OCI-LY1 (cell line): Measurements from ENCODE around the gene NLRP9.

Experiments used
- H2AFZ ChIP-seq: fragments of 200-600 bp; sonication (generic), shearing (Covaris generic); 2 replicates; pipeline ENCODE4 v1.6.0; 2014; ENCODE audit warnings: antibody characterized with exemption, mild to moderate bottlenecking, low read length
- H3F3A ChIP-seq: fragments of 200-600 bp; sonication (generic), shearing (Covaris generic); 2 replicates; pipeline ENCODE4 v1.6.0; 2014; ENCODE audit warnings: mild to moderate bottlenecking, antibody characterized with exemption, low read length, moderate library complexity; ENCODE audit not compliant: insufficient read depth
- H3K27ac ChIP-seq: fragments of 200-600 bp; sonication (generic); 2 replicates; pipeline ENCODE4 v1.5.1; 2014; ENCODE audit warnings: low read length, mixed run types, mild to moderate bottlenecking, low read depth; ENCODE audit not compliant: poor library complexity, severe bottlenecking
- H3K27me3 ChIP-seq: fragments of 200-600 bp; sonication (generic); 2 replicates; pipeline ENCODE4 v1.6.0; 2014; ENCODE audit warnings: antibody characterized with exemption, mild to moderate bottlenecking, low read length, moderate library complexity; ENCODE audit not compliant: insufficient read depth
- H3K36me3 ChIP-seq: fragments of 200-600 bp; sonication (generic); 2 replicates; pipeline ENCODE4 v1.6.1; 2014; ENCODE audit warnings: mild to moderate bottlenecking, antibody characterized with exemption, low read length, moderate library complexity, mixed read lengths; ENCODE audit not compliant: insufficient read depth
- H3K4me1 ChIP-seq: fragments of 200-600 bp; sonication (generic); 2 replicates; pipeline ENCODE4 v1.5.1; 2014; ENCODE audit warnings: mild to moderate bottlenecking, low read length, moderate library complexity; ENCODE audit not compliant: insufficient read depth, severe bottlenecking
- H3K4me2 ChIP-seq: fragments of 200-600 bp; sonication (generic), shearing (Covaris generic); 2 replicates; pipeline ENCODE4 v1.6.1; 2014; ENCODE audit warnings: low read length
- H3K4me3 ChIP-seq: fragments of 200-600 bp; sonication (generic); 2 replicates; pipeline ENCODE4 v1.5.1; 2014; ENCODE audit warnings: low read length, low read depth, mild to moderate bottlenecking, mixed read lengths; ENCODE audit not compliant: poor library complexity, severe bottlenecking
- H3K79me2 ChIP-seq: fragments of 200-600 bp; shearing (Covaris generic); 2 replicates; pipeline ENCODE4 v1.6.1; 2016; ENCODE audit warnings: mixed run types, low read length, mixed read lengths; ENCODE audit not compliant: insufficient read depth
- H3K9ac ChIP-seq: fragments of 200-600 bp; sonication (generic), shearing (Covaris generic); 2 replicates; pipeline ENCODE4 v1.6.1; 2014; ENCODE audit warnings: mild to moderate bottlenecking, low read length, mixed read lengths
- H3K9me2 ChIP-seq: fragments of 200-600 bp; sonication (generic), shearing (Covaris generic); 2 replicates; pipeline ENCODE4 v1.6.1; 2014; ENCODE audit warnings: low read depth, mild to moderate bottlenecking, low read length, mixed read lengths
- H3K9me3 ChIP-seq: fragments of 200-600 bp; shearing (Covaris generic); 2 replicates; pipeline ENCODE4 v1.6.1; 2014; ENCODE audit warnings: low read length, mixed read lengths
- H4K20me1 ChIP-seq: fragments of 200-600 bp; sonication (generic), shearing (Covaris generic); 2 replicates; pipeline ENCODE4 v1.6.0; 2016; ENCODE audit warnings: mild to moderate bottlenecking, low read length; ENCODE audit not compliant: insufficient read depth
- EZH2 ChIP-seq: fragments of 200-600 bp; sonication (generic), shearing (Covaris generic); IDR thresholded peaks from 2 replicates; pipeline ENCODE4 v1.8.0; 2017; ENCODE audit warnings: borderline replicate concordance, mixed run types, mild to moderate bottlenecking, antibody characterized with exemption, low read length, moderate library complexity, mixed read lengths
- TF ChIP-seq, protein P1 (sequence below): fragments of 200-600 bp; sonication (generic), shearing (Covaris generic); IDR thresholded peaks from 2 replicates; pipeline ENCODE4 v1.5.1; 2017; ENCODE audit warnings: mild to moderate bottlenecking, antibody characterized with exemption, low read length, moderate library complexity, mixed read lengths

Gene NLRP9

DNA sequence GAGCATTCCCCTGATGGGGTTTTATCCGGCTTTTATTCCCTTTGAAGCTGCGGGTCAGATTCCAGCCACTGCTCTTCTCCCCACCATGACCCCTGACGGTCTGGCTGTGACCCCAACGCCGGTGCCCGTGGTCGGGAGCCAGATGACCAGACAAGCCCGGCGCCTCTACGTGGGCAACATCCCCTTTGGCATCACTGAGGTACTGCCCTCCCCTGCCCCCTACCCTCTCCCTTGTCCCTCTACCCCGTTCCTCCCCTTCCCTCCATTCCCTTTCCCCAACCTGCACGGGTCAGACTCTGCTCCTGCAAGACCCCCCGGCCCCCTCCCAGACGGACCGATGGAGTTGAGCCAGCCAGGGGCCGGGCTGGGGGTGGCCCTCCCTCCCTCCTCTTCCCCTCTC, 77.2 kb downstream of the NLRP9 start:
- H3K79me2 ChIP-seq, result peaks cover 46% of the 10 kb centered on the region
- H3K9me2 ChIP-seq, result no peaks in the 10 kb centered on the region
- H3K4me3 ChIP-seq, result no peak overlapping the region
- H3K36me3 ChIP-seq, result peaks cover 92% of the 10 kb centered on the region
- no peak overlapping the region for H2AFZ ChIP-seq
- no peaks in the 10 kb centered on the region for H3F3A ChIP-seq
- peaks cover 31% of the 10 kb centered on the region for H3K4me1 ChIP-seq
- H3K9ac ChIP-seq, result no peak overlapping the region
- H3K27me3 ChIP-seq, result no peaks in the 10 kb centered on the region
- H3K9me3 ChIP-seq, result no peaks in the 10 kb centered on the region
- H3K4me2 ChIP-seq, result no peak overlapping the region
- TF ChIP-seq, protein P1, sequence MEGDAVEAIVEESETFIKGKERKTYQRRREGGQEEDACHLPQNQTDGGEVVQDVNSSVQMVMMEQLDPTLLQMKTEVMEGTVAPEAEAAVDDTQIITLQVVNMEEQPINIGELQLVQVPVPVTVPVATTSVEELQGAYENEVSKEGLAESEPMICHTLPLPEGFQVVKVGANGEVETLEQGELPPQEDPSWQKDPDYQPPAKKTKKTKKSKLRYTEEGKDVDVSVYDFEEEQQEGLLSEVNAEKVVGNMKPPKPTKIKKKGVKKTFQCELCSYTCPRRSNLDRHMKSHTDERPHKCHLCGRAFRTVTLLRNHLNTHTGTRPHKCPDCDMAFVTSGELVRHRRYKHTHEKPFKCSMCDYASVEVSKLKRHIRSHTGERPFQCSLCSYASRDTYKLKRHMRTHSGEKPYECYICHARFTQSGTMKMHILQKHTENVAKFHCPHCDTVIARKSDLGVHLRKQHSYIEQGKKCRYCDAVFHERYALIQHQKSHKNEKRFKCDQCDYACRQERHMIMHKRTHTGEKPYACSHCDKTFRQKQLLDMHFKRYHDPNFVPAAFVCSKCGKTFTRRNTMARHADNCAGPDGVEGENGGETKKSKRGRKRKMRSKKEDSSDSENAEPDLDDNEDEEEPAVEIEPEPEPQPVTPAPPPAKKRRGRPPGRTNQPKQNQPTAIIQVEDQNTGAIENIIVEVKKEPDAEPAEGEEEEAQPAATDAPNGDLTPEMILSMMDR, result no peak
- TF ChIP-seq EZH2, result no peak
- H4K20me1 ChIP-seq, result no peaks in the 10 kb centered on the region; the same call in 1 of the 2 replicates
- no peak overlapping the region for H3K27ac ChIP-seq

DNA sequence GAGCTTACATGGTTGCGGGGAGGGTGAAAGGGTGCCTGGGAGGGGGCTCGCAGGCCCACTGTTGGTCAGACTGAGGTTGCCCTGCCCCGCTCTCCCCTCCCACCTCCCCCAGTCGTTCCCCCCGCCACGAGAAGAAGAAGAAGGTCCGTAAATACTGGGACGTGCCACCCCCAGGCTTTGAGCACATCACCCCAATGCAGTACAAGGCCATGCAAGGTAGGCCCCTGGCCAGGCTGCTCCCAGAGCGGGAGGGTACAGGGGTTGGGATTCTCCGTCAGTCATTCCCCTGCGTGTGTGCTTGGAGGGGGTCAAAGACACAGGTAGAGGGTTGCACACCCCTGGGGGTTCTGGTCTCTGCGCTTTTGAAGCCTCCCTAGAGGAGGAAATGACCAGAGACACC, 77.8 kb downstream of the NLRP9 start:
- Histone ChIP-seq H4K20me1 (no peaks in the 10 kb centered on the region; the same call in 1 of the 2 replicates), H3K27ac (no peak overlapping the region)

DNA sequence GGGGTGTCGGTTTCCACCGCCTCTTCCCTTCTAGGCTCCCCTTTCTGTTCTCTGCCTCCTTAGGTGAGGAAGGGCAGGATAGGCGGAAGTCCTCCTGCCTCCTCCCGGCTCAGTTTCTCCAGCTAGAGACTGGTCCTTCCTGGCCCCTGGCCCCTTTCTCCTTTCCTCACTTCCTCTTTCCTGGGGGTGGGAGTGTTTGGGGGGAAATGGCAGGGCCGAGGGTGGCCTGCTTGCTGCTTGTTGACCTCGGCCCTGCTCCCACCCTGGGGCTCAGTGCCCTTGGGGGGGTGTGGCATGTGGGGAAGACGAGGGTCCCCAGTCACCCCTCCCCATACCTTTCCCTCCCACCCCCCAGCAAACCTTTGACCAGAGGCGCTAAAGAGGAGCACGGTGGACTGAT, 78.4 kb downstream of the NLRP9 start:
- Histone ChIP-seq H3K36me3 (peaks cover 87% of the 10 kb centered on the region), H4K20me1 (no peaks in the 10 kb centered on the region; the same call in 1 of the 2 replicates), H3K27me3 (no peaks in the 10 kb centered on the region), H3K9ac (no peak overlapping the region; the same call in 1 of the 2 replicates), H3K79me2 (peaks cover 52% of the 10 kb centered on the region), H2AFZ (no peak overlapping the region), H3F3A (no peaks in the 10 kb centered on the region), H3K27ac (no peak overlapping the region), H3K4me3 (no peak overlapping the region), H3K9me2 (no peaks in the 10 kb centered on the region), H3K4me2 (no peak overlapping the region), H3K9me3 (no peaks in the 10 kb centered on the region), H3K4me1 (peaks cover 31% of the 10 kb centered on the region)
- no peak for TF ChIP-seq EZH2
- TF ChIP-seq, protein P1, result no peak

More for the DNA sequence above, 77.8 kb downstream of the NLRP9 start:
- Histone ChIP-seq H3F3A (no peaks in the 10 kb centered on the region), H3K79me2 (peaks cover 52% of the 10 kb centered on the region), H3K4me3 (no peak overlapping the region), H3K9me3 (no peaks in the 10 kb centered on the region), H3K9me2 (no peaks in the 10 kb centered on the region), H3K27me3 (no peaks in the 10 kb centered on the region), H3K4me1 (peaks cover 31% of the 10 kb centered on the region), H3K9ac (no peak overlapping the region), H2AFZ (no peak overlapping the region), H3K36me3 (peaks cover 91% of the 10 kb centered on the region), H3K4me2 (no peak overlapping the region)
- TF ChIP-seq EZH2, result no peak
- TF ChIP-seq, protein P1, result no peak
